Suppressor macrophage treated with lipopolysaccharide for 1 hour (primary cell): ENCODE measurements around the gene SAFB.

Source experiments
- DNase-seq, 3 donors: peaks; one replicate each; pipeline ENCODE4 v3.0.0-alpha.2; 2020 to 2022

Gene SAFB

GRCh38 chr19:5622465-5623396 is at the start of gene SAFB, which contains the start of gene SAFB2:
SAFB (plus strand) TSS chr19:5623083; CDS start chr19:5623206, 123 bp downstream.
SAFB2 (minus strand) TSS chr19:5622776; CDS start chr19:5622715, 61 bp downstream.
- DNase-seq: peak; percentile 100

GRCh38 chr19:5575590-5575989 is 47.3 kb upstream of the SAFB start:
- DNase-seq: no peak

- peak; percentile 53 to 79 (median 68) for DNase-seq
These were observed 44.6 kb upstream of the SAFB start for GRCh38 chr19:5578097-5578846.

- DNase-seq: no peak
These were observed 43.6 kb upstream of the SAFB start for GRCh38 chr19:5579286-5579685.

- DNase-seq: no peak
These were observed 43.2 kb upstream of the SAFB start for GRCh38 chr19:5579697-5580096.

- DNase-seq: no peak
These were observed 42.7 kb upstream of the SAFB start for GRCh38 chr19:5580161-5580571.

GRCh38 chr19:5585461-5586299 is 37.2 kb upstream of the SAFB start:
- DNase-seq: peak; percentile 56 to 74 (median 60)

GRCh38 chr19:5586300-5587070 is 36.4 kb upstream of the SAFB start:
- DNase-seq: no peak

GRCh38 chr19:5587071-5587455 is 35.8 kb upstream of the SAFB start:
- DNase-seq: no peak

- no peak for DNase-seq
These were observed 35.2 kb upstream of the SAFB start for GRCh38 chr19:5587661-5588060.

GRCh38 chr19:5588441-5588840 is 34.4 kb upstream of the SAFB start:
- DNase-seq: no peak

- DNase-seq: no peak
These were observed 33.8 kb upstream of the SAFB start for GRCh38 chr19:5588906-5589676.

GRCh38 chr19:5590151-5590864 is 32.6 kb upstream of the SAFB start:
- no peak for DNase-seq

- no peak for DNase-seq
These were observed 32.1 kb upstream of the SAFB start for GRCh38 chr19:5590865-5591154.

- no peak for DNase-seq
These were observed 31.4 kb upstream of the SAFB start for GRCh38 chr19:5591476-5591875.

GRCh38 chr19:5592531-5593342 is 30.1 kb upstream of the SAFB start:
- DNase-seq: no peak

- DNase-seq: no peak
These were observed 29.3 kb upstream of the SAFB start for GRCh38 chr19:5593343-5594255.

- no peak for DNase-seq
These were observed 28.3 kb upstream of the SAFB start for GRCh38 chr19:5594521-5594950.

- no peak for DNase-seq
These were observed 27.8 kb upstream of the SAFB start for GRCh38 chr19:5595129-5595528.
